Activated CD4-positive, CD25-positive, alpha-beta regulatory T cell treated with anti-CD3 and anti-CD28 coated beads, Interleukin-2, amount 50 U/mL, for 72 hours (primary cell): ENCODE measurements around the gene TMF1.

Experiments used
- DNase-seq: peaks from one replicate; pipeline ENCODE4 v3.0.0; 2021

Gene TMF1

DNA sequence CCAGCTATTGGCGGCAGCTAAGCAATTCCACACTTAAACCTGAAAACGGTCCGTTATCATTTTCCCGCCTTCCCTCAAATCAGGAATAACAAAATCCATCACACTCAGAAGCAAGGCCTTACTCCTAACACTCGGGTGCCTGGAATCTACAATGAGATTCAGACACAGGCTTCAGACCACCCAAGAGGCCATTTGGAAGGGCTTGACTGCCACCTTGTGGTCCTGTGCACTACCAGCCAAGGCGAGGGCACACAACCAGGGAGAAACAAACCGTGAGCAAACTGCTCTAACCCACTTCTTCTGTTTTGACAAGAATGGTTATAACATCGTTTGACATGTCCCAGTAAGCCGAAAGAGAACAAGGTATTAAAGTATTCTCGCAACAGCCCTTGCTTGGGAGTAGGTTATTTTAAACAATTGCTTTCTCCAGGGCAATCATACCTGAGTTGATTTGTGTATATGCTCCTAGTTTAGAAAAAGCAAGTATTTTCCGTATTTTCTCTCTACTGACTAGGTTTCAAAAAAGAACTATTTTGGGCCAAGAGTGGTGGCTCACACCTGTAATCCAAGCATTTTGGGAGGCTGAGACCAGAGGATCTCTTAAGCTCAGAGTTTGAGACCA, 79.7 kb downstream of the TMF1 start:
- DNase-seq = no peak
